ENCODE measurements around the gene FURIN.
"Not testable (repeated sequence)": the region's sequence is repeated elsewhere in the genome, so short reads cannot be mapped to it uniquely, and the experiment has no call there.

The FURIN gene

DNA sequence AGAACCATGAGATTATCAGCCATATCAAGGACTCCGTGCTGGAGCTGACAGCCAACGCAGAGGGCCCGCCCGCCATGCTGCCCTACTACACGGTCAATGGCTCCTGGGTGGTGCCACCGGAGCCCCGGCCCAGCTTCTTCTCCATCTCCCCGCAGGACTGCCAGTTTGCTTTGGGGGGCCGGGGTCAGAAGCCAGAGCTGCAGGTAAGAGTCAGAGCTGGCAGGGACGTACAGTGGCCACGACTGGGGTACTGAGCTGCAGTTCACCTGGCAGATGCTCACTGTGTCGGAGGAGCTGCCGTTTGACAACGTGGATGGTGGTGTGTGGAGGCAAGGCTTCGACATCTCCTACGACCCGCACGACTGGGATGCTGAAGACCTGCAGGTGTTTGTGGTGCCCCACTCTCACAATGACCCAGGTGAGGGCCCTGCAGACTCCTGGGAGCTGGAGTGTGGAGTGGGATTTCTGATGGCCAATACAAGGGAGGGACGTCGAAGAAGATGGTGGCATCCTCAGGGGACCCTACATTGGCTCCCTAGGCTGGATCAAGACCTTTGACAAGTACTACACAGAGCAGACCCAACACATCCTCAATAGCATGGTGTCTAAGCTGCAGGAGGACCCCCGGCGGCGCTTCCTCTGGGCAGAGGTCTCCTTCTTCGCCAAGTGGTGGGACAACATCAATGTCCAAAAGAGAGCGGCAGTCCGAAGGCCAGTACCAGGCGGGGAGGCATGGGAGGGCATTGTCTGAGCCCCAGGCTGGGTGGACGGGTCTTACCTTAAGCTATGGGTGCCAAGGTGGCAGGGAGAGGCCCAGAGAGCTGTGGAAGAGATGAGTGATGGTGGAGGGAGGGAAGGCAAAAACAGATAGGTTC is 37.2 kb downstream of the FURIN start:
- no peaks in the 10 kb centered on the region for H3K27me3 Mint-ChIP-seq
- H3K4me1 Mint-ChIP-seq, result peaks cover 27% of the 10 kb centered on the region
- ATAC-seq, result no peak
- no peak overlapping the region for H3K4me3 Mint-ChIP-seq
- H3K9me3 Mint-ChIP-seq, result no peaks in the 10 kb centered on the region
- H3K36me3 Mint-ChIP-seq (ENCODE audit: low read depth), result peaks cover 32% of the 10 kb centered on the region
- no peak for DNase-seq
- no peak overlapping the region for H3K27ac Mint-ChIP-seq

DNA sequence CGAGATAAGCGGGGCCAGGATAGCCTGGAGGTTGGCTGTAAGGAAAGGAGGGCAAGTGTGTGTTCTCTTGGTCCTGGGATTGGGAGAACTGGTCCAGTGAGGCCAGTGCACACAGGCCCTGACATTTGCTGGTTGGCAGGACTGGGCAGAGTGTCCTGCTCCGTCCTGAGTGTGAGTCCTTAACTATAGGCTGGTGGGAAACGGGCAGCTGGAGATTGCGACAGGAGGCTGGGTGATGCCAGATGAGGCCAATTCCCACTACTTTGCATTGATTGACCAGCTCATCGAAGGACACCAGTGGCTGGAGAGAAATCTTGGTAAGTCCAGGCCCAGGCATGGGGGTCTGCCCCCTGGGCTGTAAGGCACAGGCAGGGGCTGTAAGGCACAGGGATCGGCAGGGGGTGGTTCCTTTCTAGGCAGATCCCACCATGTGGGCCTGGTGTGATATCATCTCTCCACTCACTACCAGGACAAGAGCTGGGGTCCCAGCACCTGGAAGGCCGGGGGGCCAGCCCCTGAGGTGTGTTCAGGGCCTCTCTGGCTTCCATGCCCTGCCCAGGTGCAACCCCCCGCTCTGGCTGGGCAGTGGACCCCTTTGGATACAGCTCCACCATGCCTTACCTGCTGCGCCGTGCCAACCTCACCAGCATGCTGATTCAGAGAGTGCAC is 37.9 kb downstream of the FURIN start:
- ATAC-seq (no peak), DNase-seq (no peak)
- Mint-ChIP-seq H3K27ac (no peak overlapping the region), H3K4me3 (no peak overlapping the region), H3K4me1 (peaks cover 23% of the 10 kb centered on the region), H3K36me3 (ENCODE audit: low read depth) (peaks cover 32% of the 10 kb centered on the region), H3K27me3 (no peaks in the 10 kb centered on the region), H3K9me3 (no peaks in the 10 kb centered on the region)

DNA sequence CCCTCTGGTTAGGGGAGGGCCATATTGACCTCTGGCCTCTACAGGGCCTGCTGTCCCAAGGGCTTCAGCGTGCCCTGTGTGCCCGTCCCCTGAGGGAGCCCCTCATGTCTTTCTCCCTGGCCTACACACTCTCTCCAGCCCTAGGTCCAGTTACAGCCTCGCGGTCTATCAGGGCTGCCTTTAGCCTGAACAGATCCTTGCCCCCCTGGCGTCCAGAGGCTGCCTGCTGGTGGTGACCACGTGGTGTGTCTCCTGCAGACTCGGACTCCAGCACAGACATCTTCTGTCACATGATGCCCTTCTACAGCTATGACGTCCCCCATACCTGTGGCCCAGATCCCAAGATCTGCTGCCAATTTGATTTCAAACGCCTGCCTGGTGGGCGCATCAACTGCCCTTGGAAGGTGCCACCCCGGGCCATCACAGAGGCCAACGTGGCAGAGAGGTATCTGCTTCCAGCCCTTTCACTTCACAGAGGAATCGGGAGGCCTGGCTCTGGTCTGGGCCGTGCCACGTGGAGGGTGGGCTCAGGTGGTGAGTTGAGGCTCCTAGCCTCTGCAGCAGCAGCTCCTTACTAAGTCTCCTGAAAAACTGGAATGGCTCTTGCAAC is 38.8 kb downstream of the FURIN start:
- Mint-ChIP-seq H3K9me3 (no peaks in the 10 kb centered on the region), H3K27ac (no peak overlapping the region), H3K4me3 (no peak overlapping the region), H3K27me3 (no peaks in the 10 kb centered on the region), H3K4me1 (peaks cover 15% of the 10 kb centered on the region), H3K36me3 (ENCODE audit: low read depth) (peaks cover 32% of the 10 kb centered on the region)
- DNase-seq, result no peak
- ATAC-seq, result no peak

DNA sequence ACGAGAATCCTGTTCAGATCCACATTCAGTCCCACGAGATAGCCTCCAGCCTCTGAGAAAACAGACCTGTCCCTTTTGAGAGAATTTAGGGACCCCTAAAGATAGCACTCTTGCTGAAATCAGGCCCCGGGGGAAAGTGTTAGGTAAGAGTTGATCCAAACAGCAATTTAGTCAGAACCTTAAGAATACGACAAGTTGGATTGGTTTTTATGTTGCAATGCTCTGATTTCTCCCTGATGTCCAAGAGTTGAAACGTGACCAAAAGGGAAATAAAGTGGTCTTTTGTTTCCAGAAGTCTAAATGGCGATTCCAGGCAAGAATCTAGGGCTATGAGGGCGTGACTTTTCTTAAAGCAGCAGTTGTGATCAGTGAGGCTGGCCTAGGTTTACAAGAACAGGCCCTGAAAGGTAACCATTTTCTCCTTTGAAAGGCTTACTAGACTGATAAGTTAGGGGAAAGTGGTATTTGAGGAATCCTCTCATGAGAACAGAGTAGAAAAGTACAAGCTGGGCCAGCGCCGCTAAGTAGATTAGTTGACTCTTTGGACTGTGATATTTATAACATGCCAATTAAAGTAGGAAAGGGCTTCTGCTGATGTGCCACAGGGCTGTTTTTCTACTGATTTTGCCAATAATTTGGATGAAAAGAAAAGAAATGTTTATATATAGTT is 39.6 kb downstream of the FURIN start:
- DNase-seq (no peak), ATAC-seq (no peak)
- peaks cover 14% of the 10 kb centered on the region for H3K4me1 Mint-ChIP-seq
- no peak overlapping the region for H3K27ac Mint-ChIP-seq
- H3K4me3 Mint-ChIP-seq, result no peak overlapping the region
- no peaks in the 10 kb centered on the region for H3K9me3 Mint-ChIP-seq
- H3K27me3 Mint-ChIP-seq, result no peaks in the 10 kb centered on the region
- H3K36me3 Mint-ChIP-seq (ENCODE audit: low read depth), result peaks cover 35% of the 10 kb centered on the region

DNA sequence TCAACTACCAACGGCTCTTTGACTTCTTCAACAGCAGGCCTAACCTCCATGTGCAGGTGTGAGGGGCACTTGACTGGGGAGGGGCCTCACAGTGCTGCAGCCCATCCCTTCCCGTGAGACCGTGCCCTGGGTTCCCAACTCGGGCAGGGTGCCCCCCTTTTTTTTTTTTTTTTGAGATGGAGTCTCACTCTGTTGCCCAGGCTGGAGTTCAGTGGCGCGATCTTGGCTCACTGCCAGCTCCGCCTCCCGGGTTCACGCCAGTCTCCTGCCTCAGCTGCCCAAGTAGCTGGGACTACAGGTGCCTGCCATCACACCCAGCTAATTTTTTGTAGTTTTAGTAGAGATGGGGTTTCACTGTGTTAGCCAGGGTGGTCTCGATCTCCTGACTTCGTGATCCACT is 41.1 kb downstream of the FURIN start:
- not testable (repeated sequence) for H3K27me3 Mint-ChIP-seq, DNase-seq, H3K27ac Mint-ChIP-seq, H3K9me3 Mint-ChIP-seq, ATAC-seq, H3K4me1 Mint-ChIP-seq, H3K4me3 Mint-ChIP-seq
- H3K36me3 Mint-ChIP-seq (ENCODE audit: low read depth), result peaks cover 45% of the 10 kb centered on the region

DNA sequence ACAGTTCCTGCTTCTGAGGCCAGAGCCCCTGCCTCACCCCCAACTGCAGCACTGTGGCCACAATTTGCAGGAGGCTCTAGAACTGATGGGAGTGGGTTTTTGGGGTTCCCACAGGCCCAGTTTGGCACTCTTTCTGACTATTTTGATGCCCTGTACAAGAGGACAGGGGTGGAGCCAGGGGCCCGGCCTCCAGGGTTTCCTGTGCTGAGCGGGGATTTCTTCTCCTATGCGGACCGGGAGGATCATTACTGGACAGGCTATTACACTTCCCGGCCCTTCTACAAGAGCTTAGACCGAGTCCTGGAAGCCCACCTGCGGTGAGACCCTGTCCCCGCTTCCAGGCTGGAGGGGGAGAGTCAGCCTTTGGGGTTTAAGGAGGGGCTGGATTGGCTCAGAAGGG is 41.6 kb downstream of the FURIN start:
- peaks cover 4% of the 10 kb centered on the region for H3K4me1 Mint-ChIP-seq
- ATAC-seq, result no peak
- H3K9me3 Mint-ChIP-seq, result no peaks in the 10 kb centered on the region
- H3K4me3 Mint-ChIP-seq, result no peak overlapping the region
- peaks cover 44% of the 10 kb centered on the region for H3K36me3 Mint-ChIP-seq (ENCODE audit: low read depth)
- no peak for DNase-seq
- no peaks in the 10 kb centered on the region for H3K27me3 Mint-ChIP-seq
- H3K27ac Mint-ChIP-seq, result no peak overlapping the region

DNA sequence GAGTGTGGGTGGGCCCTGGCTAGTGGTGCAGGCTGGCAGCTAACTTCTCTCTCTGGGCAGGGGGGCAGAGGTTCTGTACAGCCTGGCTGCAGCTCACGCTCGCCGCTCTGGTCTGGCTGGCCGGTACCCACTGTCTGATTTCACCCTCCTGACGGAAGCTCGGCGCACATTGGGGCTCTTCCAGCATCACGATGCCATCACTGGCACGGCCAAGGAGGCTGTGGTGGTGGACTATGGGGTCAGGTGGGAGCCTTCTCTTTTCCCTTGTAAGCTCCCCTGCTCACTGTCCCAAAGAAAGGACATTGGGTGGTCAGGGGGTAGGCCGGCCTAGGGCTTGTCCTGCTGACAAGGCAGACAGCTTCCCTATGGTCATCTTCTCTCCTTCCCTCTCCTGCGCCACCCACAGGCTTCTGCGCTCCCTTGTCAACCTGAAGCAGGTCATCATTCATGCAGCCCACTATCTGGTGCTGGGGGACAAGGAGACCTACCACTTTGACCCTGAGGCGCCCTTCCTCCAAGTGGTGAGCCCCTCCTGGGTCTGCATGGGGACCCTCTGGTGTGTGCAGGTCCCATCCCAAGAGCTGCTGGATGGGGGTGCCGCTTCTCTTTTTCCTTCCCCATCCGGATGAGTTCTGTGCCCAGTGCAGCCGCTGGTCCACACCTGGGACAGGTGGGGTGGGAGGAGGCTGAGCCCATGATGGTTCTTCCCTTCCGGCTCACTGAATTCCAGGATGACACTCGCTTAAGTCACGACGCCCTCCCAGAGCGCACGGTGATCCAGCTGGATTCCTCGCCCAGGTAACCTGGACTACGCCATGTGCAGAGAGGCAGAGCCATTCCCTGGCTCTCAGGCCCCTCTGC is 42.3 kb downstream of the FURIN start:
- Mint-ChIP-seq H3K4me1 (peaks cover under 1% of the 10 kb centered on the region), H3K9me3 (no peaks in the 10 kb centered on the region), H3K27ac (no peak overlapping the region), H3K36me3 (ENCODE audit: low read depth) (peaks cover 42% of the 10 kb centered on the region), H3K4me3 (no peak overlapping the region), H3K27me3 (no peaks in the 10 kb centered on the region)
- ATAC-seq (no peak), DNase-seq (no peak)

DNA sequence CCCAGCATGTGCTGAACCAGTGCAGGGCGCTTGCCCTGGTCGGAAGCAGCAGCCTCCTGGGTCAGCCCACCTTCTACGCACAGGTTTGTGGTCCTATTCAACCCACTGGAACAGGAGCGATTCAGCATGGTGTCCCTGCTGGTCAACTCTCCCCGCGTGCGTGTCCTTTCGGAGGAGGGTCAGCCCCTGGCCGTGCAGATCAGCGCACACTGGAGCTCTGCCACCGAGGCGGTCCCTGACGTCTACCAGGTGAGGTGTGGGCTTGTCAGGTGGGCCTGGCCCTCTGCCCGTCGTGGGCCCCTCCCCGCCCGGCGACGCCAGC is 42.9 kb downstream of the FURIN start:
- no peaks in the 10 kb centered on the region for H3K4me1 Mint-ChIP-seq
- ATAC-seq (no peak), DNase-seq (no peak)
- no peak overlapping the region for H3K27ac Mint-ChIP-seq
- peaks cover 37% of the 10 kb centered on the region for H3K36me3 Mint-ChIP-seq (ENCODE audit: low read depth)
- no peaks in the 10 kb centered on the region for H3K27me3 Mint-ChIP-seq
- H3K4me3 Mint-ChIP-seq, result no peak overlapping the region
- no peaks in the 10 kb centered on the region for H3K9me3 Mint-ChIP-seq

DNA sequence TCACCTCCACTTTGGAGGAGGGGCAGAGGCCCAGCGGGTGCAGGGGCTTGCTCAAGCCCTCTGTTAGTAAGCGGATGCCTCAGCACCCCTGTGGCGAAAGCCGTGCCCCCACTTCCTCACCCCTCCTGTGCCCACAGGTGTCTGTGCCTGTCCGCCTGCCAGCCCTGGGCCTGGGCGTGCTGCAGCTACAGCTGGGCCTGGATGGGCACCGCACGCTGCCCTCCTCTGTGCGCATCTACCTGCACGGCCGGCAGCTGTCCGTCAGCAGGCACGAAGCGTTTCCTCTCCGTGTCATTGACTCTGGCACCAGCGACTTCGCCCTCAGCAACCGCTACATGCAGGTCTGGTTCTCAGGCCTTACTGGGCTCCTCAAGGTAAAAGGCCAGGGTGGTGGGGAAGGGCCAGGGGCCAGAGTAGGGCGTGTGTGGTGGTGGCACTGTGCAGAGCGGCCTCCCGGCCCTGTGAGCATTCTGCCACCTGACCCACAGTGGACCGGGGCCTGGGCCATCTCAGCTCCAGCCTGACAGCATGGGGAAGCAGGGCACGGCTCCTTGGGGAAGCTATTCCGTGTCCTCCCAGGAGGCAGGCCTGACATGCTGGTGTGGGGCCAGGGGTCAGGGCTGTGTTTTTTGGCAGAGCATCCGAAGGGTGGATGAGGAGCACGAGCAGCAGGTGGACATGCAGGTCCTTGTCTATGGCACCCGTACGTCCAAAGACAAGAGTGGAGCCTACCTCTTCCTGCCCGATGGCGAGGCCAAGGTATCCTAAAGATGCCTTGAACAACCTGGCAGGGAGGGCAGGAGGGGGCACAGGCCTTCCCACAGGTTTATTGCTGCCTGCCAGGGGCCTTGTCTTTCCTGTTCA is 43.8 kb downstream of the FURIN start:
- Mint-ChIP-seq H3K9me3 (no peaks in the 10 kb centered on the region), H3K4me3 (no peak overlapping the region), H3K27me3 (no peaks in the 10 kb centered on the region), H3K36me3 (ENCODE audit: low read depth) (peaks cover 39% of the 10 kb centered on the region), H3K4me1 (no peaks in the 10 kb centered on the region), H3K27ac (no peak overlapping the region)
- DNase-seq (no peak), ATAC-seq (no peak)

DNA sequence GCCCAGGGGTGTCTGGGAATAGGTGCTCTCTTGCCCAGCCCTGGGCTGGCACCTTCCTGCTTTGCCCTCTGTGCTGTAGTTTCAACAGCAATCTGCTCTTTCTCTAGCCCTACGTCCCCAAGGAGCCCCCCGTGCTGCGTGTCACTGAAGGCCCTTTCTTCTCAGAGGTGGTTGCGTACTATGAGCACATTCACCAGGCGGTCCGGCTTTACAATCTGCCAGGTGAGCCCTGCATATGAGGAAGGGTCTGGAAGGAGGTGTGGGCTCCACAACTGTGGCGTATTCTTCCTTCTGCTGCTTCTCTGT is 44.3 kb downstream of the FURIN start:
- Mint-ChIP-seq H3K27me3 (no peaks in the 10 kb centered on the region), H3K27ac (no peak overlapping the region), H3K36me3 (ENCODE audit: low read depth) (peaks cover 37% of the 10 kb centered on the region), H3K4me1 (no peaks in the 10 kb centered on the region), H3K9me3 (no peaks in the 10 kb centered on the region), H3K4me3 (no peak overlapping the region)
- DNase-seq (no peak), ATAC-seq (no peak)

DNA sequence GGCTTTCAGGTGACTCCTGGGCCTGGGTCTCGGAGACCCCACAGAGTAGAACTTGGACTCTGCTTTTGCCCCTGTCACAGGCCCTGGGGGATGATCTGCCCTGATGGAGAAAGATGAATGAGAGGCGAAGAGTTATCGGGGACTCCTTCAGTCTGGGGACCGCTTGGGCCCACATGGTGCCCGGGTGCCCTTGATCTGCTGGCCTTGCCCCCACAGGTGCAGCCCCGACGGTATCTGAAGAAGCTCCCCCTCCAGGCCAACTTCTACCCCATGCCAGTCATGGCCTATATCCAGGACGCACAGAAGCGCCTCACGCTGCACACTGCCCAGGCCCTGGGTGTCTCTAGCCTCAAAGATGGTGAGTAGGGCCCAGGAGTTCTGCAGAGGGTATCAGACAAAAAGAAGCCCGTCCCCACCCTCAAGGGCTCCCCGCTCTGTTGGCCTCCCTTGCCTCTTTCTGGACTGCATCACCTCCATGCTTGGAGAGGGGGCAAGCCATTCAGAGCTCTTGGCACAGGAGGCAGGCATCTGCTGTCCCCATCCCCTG is 45.1 kb downstream of the FURIN start:
- no peak overlapping the region for H3K4me3 Mint-ChIP-seq
- no peaks in the 10 kb centered on the region for H3K4me1 Mint-ChIP-seq
- H3K36me3 Mint-ChIP-seq (ENCODE audit: low read depth), result peaks cover 39% of the 10 kb centered on the region
- ATAC-seq (no peak), DNase-seq (no peak)
- H3K9me3 Mint-ChIP-seq, result no peaks in the 10 kb centered on the region
- H3K27ac Mint-ChIP-seq, result no peak overlapping the region
- no peaks in the 10 kb centered on the region for H3K27me3 Mint-ChIP-seq

DNA sequence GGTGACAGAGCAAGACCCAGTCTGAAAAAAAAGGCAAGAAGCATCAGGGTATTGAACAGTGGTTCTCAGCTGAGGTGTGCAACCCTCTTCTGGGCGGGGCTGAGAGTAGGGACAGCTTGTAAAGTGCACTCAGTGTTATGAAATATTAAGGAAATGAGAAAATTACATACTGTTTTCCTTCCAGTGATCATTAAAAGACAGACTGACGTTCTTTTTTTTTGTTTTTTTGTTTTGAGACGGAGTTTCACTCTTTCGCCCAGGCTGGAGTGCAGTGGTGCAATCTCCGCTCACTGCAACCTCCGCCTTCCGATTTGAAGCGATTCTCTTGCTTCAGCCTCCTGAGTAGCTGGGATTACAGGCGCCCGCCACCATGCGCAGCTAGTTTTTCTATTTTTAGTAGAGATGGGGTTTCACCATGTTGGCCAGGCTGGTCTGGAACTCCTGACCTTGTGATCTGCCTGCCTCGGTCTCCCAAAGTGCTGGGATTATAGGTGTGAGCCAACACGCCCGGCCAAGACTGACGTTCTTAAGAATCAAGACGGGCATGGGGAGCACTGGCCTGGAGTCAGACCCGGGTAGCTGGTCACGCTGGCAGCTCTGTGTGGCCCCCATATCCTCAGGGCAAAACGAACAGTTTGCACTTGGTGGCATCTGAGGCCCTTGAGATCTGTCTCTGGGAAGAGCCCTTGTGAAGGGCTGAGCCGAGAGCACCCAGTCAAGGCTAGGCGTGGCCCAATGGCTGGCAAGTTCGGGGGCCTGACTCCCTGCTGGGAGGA is 46.1 kb downstream of the FURIN start:
- no peak for ATAC-seq
- Mint-ChIP-seq H3K4me1 (no peaks in the 10 kb centered on the region), H3K36me3 (ENCODE audit: low read depth) (peaks cover 36% of the 10 kb centered on the region), H3K9me3 (no peaks in the 10 kb centered on the region), H3K27me3 (no peaks in the 10 kb centered on the region), H3K4me3 (no peak overlapping the region), H3K27ac (no peak overlapping the region)
- no peak for DNase-seq

All from activated naive CD8-positive, alpha-beta T cell treated with anti-CD3 and anti-CD28 coated beads, Interleukin-2, amount 50 U/mL, for 24 hours (primary cell).